GM18507 (cell line): ENCODE measurements around the gene PRPH2.
"Not testable (repeated sequence)": the region's sequence is repeated elsewhere in the genome, so short reads cannot be mapped to it uniquely, and the experiment has no call there.

Experiments used
- DNase-seq: peaks from one replicate; pipeline ENCODE4 v3.0.0; 2011; ENCODE audit warnings: low read depth; ENCODE audit not compliant: insufficient read length; ENCODE audit errors: extremely low spot score
- FAIRE-seq: peaks from 2 replicates; lab custom pipeline; 2011; peaks lifted over from hg19 to GRCh38; lab: Jason Lieb, UNC

PRPH2 gene

GRCh38 chr6:42704251-42704936 is 18.0 kb downstream of the PRPH2 start:
- no peak for DNase-seq
- FAIRE-seq: no peak

DNA sequence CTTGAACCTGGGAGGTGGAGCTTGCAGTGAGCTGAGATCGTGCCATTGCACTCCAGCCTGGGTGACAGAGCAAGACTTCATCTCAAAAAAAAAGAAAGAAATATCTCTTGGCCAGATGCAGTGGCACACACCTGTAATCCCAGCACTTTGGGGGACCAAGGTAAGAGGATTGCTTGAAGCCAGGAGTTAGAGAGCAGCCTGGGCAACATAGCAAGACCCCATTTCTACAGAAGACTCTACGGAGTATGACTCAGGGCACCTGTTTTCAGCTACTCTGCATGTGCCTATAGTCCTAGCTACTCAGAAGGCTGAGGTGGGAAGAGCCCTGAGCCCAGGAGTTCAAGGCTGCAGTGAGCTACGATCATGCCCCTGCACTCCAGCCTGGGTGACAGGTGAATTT is 19.6 kb downstream of the PRPH2 start:
- FAIRE-seq, DNase-seq: not testable (repeated sequence)

GRCh38 chr6:42702200-42702599 is 20.2 kb downstream of the PRPH2 start:
- DNase-seq: no peak
- FAIRE-seq: no peak

DNA sequence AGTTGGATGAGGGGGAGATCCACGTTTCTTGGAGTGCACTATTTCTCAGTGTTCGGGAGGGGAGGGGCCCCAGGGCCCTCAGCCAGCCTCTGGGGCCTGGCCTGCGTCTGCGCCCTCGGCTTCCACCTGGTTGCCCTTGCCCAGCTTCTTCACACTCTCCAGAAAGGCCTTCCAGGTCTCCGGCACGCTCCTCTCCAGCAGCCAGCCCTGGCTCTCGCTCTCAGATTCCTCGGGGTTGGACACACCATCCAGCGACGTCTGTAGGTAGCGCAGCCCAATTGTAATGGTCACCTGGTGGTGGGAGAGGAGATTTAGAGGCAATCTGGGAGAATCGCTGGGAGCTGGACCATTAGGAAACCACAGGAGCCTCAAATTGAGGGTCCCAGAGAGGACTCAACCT is 24.2 kb downstream of the PRPH2 start:
- FAIRE-seq (no peak), DNase-seq (no peak)

DNA sequence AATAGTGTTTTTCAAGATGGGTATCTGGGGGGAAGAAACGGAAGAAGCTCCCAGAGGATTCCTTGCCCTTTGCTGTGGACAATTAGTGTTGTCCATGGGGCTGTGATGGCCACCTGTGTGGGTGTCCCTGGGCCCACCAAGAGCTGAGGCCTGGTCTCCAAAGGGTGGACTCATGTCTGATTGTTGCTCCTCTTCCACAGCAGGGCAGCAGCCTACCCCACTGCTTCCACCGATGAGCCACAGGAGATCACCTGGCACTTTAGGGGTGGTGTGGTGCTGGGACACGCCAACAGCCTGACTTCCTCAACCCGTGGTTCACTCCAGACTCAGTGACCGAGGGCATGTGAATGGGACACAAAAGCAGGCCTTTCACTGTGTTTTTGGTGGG is 25.1 kb downstream of the PRPH2 start:
- no peak for FAIRE-seq
- DNase-seq: no peak

DNA sequence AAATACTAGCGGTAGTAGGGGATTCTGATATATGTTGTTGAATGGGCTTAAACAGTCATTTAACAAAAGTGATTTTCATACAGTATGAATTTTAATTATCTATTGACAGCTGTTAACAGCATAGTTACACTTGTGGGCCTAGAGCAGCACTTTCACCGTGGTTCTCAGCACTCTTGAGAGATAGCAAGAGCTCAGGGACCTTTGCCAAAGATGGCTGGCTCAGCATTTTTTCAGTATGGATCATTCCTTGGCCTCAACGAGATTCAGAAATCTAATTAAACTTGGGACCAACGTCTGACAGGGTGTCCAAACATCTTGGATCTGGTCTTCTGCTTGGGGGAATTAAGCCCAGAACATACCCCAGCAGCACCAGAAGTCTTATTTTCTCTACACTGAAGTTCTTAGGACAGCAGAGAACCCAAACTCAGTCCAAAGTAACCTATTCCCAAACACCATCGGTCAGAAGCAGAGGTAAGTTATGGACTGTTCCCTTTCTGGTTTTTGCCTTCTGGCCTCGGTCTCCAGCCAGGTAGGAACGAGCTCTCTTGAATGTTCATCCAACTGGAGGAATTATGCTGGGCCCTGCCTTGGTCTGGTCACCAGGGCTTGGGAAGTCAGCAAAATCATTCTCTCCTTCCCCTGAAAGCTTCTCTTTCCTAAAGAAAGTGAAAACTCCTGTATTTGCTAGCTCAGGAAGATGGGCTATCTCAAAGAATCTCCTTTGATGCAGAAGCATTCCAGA is 25.7 kb downstream of the PRPH2 start:
- FAIRE-seq (no peak), DNase-seq (no peak)

GRCh38 chr6:42694586-42694985 is 27.8 kb downstream of the PRPH2 start:
- no peak for DNase-seq
- no peak for FAIRE-seq

- no peak for FAIRE-seq
- DNase-seq: no peak
These were observed 28.6 kb downstream of the PRPH2 start for GRCh38 chr6:42693725-42694323.

GRCh38 chr6:42692137-42692911 is 30.1 kb downstream of the PRPH2 start:
- no peak for FAIRE-seq
- no peak for DNase-seq

DNA sequence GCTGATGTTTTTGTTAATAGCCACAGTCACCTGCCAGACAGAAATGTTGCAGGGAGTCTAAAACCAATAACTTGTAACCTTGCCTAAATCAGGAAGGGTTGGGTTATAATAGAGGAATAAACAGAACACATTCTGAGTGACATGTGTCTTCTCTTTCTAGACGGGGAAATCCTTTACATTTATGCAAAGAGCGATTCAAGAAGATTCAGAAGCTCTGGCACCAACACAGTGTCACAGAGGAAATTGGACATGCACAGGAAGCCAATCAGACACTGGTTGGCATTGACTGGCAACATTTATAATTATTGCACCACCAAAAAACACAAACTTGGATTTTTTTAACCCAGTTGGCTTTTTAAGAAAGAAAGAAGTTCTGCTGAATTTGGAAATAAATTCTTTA is 31.5 kb downstream of the PRPH2 start:
- FAIRE-seq: no peak
- DNase-seq: no peak

DNA sequence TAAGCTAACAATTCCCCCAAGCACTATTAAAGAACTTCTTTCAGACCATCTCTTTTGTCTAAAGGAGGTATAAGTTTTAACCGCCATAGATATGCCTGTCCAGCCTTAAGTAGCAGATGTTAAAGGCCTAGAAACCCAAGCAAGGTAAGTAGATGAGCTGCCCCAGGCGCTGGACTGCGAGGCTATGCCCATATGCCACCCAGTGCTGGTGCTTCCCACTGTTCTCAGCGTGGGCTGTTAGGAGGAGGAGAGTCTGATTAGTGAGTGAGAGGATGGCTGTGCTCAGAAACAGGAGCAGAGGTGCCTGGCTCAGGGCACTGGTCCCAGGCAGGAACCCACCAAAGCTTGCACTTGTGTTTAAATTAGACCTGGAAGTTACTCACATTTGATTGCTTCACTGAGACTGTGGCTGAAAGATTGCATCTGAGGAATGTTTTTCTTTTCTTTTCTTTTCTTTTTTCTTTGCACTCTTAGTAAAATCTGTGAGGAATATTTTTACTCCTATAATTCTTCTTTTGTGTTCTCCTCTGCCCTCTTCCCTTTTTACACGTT is 32.2 kb downstream of the PRPH2 start:
- no peak for DNase-seq

DNA sequence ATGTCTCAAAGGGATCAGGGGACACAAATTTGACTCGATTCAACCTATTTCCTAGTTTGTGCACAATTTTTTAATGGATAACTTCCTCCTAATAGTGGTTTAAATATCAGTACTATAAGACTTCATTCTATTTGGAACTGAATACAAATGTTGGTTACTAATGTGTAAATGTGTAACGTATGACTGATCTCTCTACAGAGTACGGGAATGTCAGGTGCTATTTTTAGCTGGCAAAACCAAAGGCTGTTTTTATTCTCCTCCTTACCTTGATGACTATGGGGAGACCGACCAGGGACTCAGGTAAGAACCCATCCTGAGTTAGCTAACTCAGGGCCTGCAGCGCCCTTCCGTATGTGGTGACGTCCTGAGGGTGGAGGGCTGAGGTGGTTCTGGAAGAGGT is 33.0 kb downstream of the PRPH2 start:
- DNase-seq (no peak), FAIRE-seq (no peak)

More for the DNA sequence above, 32.2 kb downstream of the PRPH2 start:
- FAIRE-seq: no peak

DNA sequence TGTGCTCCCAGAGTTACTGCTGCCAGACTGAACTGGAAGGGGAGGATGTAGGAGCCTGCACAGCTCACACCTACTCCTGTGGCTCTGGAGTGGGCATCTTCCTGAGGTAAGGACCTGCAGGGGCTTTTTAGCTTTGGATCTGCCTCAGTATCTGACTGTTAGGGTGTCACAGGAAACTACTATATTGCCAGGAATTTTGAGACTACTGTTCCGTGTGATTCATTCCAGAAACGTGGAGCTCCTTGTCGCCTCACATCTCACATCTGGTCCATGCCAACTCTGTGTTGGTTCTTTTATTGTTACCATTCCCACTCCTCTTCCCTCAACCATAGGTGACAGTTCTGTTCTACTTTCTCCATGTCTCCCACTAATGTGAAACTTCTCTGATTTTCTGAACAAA is 34.1 kb downstream of the PRPH2 start:
- FAIRE-seq (no peak), DNase-seq (no peak)

DNA sequence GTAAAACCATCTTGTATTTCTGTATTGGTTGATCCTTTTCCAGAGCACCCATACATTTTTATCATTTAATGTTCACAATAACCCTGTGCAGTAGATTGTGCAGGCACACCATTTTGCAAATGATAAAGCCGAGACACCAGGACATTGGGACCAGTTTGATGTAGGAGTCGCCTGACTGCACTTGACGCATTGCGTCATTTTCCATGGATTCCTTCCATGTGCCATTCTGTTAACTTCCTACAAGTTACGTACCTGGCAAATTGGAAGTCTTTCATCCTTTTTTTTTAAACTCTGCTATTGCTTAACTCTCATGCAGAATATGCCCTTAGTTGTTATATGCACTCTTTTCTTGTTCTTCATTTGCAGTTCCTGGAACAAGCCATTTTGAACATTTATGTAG is 43.0 kb downstream of the PRPH2 start:
- FAIRE-seq: no peak

DNA sequence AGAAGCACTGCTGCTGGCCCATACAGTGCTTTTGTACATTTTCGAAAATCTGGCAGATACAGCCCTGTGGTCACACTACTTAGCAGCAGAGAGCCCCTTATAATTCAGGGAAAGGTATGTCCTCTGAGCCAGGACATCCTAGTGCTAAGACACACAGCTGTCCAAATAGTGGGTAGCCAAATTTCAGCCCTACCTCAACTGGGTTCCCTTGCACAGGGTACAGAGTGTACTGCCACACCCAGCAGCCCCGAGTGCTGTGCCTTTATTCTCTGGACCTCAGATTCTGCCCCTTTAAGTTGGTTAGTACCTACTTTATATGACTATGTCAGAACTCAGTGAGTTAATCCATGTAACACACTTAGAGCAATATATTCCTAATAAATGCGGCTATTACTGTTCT is 47.6 kb downstream of the PRPH2 start:
- DNase-seq (no peak), FAIRE-seq (no peak)

More for the DNA sequence above, 43.0 kb downstream of the PRPH2 start:
- DNase-seq: no peak

GRCh38 chr6:42674368-42674767 is 48.0 kb downstream of the PRPH2 start:
- not testable (repeated sequence) for FAIRE-seq, DNase-seq

- no peak for DNase-seq
- FAIRE-seq: no peak
These were observed 57.7 kb downstream of the PRPH2 start for GRCh38 chr6:42664718-42665117.

DNA sequence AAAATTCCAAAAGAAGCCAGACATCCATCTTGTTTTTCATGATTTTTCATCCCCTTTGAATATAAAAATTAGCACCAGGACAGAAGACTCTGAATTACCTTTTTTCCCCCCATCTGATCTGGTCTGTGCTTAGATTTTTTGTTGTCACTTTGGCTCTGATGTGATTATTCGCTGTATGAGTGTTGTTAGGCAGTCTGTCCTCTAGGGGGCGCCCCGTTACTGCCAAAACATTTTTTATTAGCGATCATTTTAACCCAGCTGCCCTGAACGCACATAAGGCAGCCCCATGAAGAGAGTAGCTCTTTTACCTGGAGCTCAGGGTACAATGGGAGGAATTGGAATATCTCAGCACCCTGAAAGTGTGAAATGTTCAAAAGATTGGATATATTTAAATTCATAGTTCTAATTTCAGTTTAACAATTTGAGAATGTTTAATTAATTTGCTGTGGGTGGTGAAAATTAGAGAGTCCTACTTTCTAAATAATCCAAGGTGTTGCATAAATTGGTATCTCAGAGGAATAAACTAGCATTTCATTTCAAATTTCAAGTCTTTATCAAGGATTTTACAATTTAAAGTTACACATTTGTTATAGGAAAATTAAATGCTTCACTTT is 60.8 kb downstream of the PRPH2 start:
- FAIRE-seq (peak; percentile 86), DNase-seq (peak; percentile 8)

DNA sequence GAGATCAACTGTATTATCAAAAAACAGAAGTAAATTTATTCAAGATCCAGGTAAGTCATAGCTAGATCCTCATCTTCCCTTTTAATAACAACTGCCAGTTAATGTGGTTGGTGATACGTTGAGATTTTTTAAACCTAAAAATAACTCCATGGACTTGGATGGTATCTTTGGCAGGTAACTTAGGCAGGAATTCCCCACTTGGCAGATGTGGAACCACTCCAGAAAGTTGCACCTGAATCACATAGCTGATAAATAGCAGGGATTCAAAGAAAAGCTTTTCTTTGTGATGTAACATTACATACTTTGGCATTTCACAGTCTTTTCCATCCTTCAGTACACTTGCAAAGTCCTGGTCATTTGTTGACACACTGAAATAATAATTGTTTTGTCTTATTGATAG is 62.6 kb downstream of the PRPH2 start:
- FAIRE-seq (no peak), DNase-seq (no peak)
